ENCODE measurements around the gene PLEKHG3.

The PLEKHG3 gene

GRCh38 chr14:64701660-64702059 is 2.6 kb upstream of the PLEKHG3 start:
- Histone ChIP-seq H3K27me3 (ENCODE audit: control insufficient read depth in 1 of 2, insufficient read depth in 2 of 2, low read length in 2 of 2) (no peaks in the 10 kb centered on the region), H3K4me1 (ENCODE audit: insufficient read depth, low read length) (peaks cover 26% of the 10 kb centered on the region), H3K36me3 (ENCODE audit: insufficient read depth, low read length) (no peaks in the 10 kb centered on the region), H3K9me3 (ENCODE audit: low read length) (no peaks in the 10 kb centered on the region), H3K4me3 (ENCODE audit: low read depth in 1 of 2, low read length in 2 of 2) (no peak overlapping the region), H3K27ac (ENCODE audit: low read depth, low read length) (no peak overlapping the region), H3K9ac (ENCODE audit: low read length) (no peak overlapping the region)

- Histone ChIP-seq H3K4me1 (ENCODE audit: insufficient read depth, low read length) (peaks cover 35% of the 10 kb centered on the region), H3K27me3 (ENCODE audit: control insufficient read depth in 1 of 2, insufficient read depth in 2 of 2, low read length in 2 of 2) (no peaks in the 10 kb centered on the region), H3K4me3 (ENCODE audit: low read depth in 1 of 2, low read length in 2 of 2) (peak overlapping the region in 1 of 2 donors; percentile 81), H3K9ac (ENCODE audit: low read length) (no peak overlapping the region), H3K27ac (ENCODE audit: low read depth, low read length) (peak overlapping the region; percentile 90), H3K36me3 (ENCODE audit: insufficient read depth, low read length) (no peaks in the 10 kb centered on the region), H3K9me3 (ENCODE audit: low read length) (no peaks in the 10 kb centered on the region)
These were observed 1.5 kb upstream of the PLEKHG3 start for GRCh38 chr14:64702493-64703394.

- Histone ChIP-seq H3K4me3 (ENCODE audit: low read depth in 1 of 2, low read length in 2 of 2) (peak overlapping the region; percentile 70 to 81), H3K9me3 (ENCODE audit: low read length) (no peaks in the 10 kb centered on the region), H3K9ac (ENCODE audit: low read length) (peak overlapping the region; percentile 65), H3K36me3 (ENCODE audit: insufficient read depth, low read length) (no peaks in the 10 kb centered on the region), H3K27ac (ENCODE audit: low read depth, low read length) (peak overlapping the region; percentile 90), H3K27me3 (ENCODE audit: control insufficient read depth in 1 of 2, insufficient read depth in 2 of 2, low read length in 2 of 2) (no peaks in the 10 kb centered on the region), H3K4me1 (ENCODE audit: insufficient read depth, low read length) (peaks cover 41% of the 10 kb centered on the region)
These were observed 655 bp upstream of the PLEKHG3 start for GRCh38 chr14:64703395-64704142.

GRCh38 chr14:64704743-64705380 is 638 bp downstream of the PLEKHG3 start:
- Histone ChIP-seq H3K27ac (ENCODE audit: low read depth, low read length) (peak overlapping the region; percentile 90), H3K27me3 (ENCODE audit: control insufficient read depth in 1 of 2, insufficient read depth in 2 of 2, low read length in 2 of 2) (no peaks in the 10 kb centered on the region), H3K4me1 (ENCODE audit: insufficient read depth, low read length) (peaks cover 52% of the 10 kb centered on the region), H3K9ac (ENCODE audit: low read length) (peak overlapping the region; percentile 80), H3K4me3 (ENCODE audit: low read depth in 1 of 2, low read length in 2 of 2) (peak overlapping the region; percentile 70 to 81), H3K9me3 (ENCODE audit: low read length) (no peaks in the 10 kb centered on the region), H3K36me3 (ENCODE audit: insufficient read depth, low read length) (no peaks in the 10 kb centered on the region)

- H3K4me3 ChIP-seq (ENCODE audit: low read depth in 1 of 2, low read length in 2 of 2), result peak overlapping the region; percentile 70 to 81
- no peaks in the 10 kb centered on the region for H3K9me3 ChIP-seq (ENCODE audit: low read length)
- peaks cover 57% of the 10 kb centered on the region for H3K4me1 ChIP-seq (ENCODE audit: insufficient read depth, low read length)
These were observed 1.3 kb downstream of the PLEKHG3 start for GRCh38 chr14:64705381-64706118.

GRCh38 chr14:64706119-64706592 is 1.9 kb downstream of the PLEKHG3 start:
- no peaks in the 10 kb centered on the region for H3K27me3 ChIP-seq (ENCODE audit: control insufficient read depth in 1 of 2, insufficient read depth in 2 of 2, low read length in 2 of 2)
- peak overlapping the region; percentile 70 to 81 for H3K4me3 ChIP-seq (ENCODE audit: low read depth in 1 of 2, low read length in 2 of 2)
- H3K9me3 ChIP-seq (ENCODE audit: low read length), result no peaks in the 10 kb centered on the region
- H3K9ac ChIP-seq (ENCODE audit: low read length), result peak overlapping the region; percentile 80
- H3K27ac ChIP-seq (ENCODE audit: low read depth, low read length), result peak overlapping the region; percentile 90
- peaks cover 63% of the 10 kb centered on the region for H3K4me1 ChIP-seq (ENCODE audit: insufficient read depth, low read length)
- H3K36me3 ChIP-seq (ENCODE audit: insufficient read depth, low read length), result no peaks in the 10 kb centered on the region

More at GRCh38 chr14:64705381-64706118, 1.3 kb downstream of the PLEKHG3 start:
- Histone ChIP-seq H3K27ac (ENCODE audit: low read depth, low read length) (peak overlapping the region; percentile 90), H3K36me3 (ENCODE audit: insufficient read depth, low read length) (no peaks in the 10 kb centered on the region), H3K27me3 (ENCODE audit: control insufficient read depth in 1 of 2, insufficient read depth in 2 of 2, low read length in 2 of 2) (no peaks in the 10 kb centered on the region), H3K9ac (ENCODE audit: low read length) (peak overlapping the region; percentile 80)

DNA sequence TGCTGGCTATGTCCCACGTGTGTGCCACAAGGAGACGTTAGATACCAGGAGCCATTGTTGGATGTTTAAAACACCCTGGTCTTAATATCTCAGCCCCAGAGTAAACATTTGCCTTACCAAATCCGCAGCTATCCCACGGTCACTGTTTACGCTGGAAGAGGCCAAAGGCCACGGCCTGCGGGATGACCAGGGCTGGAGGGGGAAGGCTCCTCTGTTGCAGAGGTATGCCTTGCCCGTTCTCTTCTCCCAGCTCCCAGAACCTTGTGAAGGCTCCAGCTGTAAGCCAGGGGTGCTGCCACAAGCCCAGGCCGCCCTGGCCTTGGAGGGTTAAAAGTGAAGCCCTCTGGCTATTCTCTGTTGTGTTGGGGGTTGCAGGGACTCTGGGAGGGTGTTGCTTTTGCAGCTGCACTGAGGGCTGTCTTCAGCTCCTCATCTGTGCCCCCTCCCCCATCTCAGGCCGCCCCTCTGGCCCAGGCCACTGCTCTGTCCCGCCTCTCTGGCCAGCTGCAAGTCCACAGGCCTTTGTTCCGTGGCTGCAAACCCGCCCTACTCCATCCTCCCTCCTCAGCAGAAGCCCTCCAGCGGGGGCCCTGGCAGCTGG is 2.5 kb downstream of the PLEKHG3 start:
- Histone ChIP-seq H3K27ac (ENCODE audit: low read depth, low read length) (peak overlapping the region; percentile 90), H3K27me3 (ENCODE audit: control insufficient read depth in 1 of 2, insufficient read depth in 2 of 2, low read length in 2 of 2) (no peaks in the 10 kb centered on the region), H3K4me3 (ENCODE audit: low read depth in 1 of 2, low read length in 2 of 2) (peak overlapping the region; percentile 70 to 81), H3K9ac (ENCODE audit: low read length) (peak overlapping the region; percentile 80), H3K36me3 (ENCODE audit: insufficient read depth, low read length) (no peaks in the 10 kb centered on the region), H3K4me1 (ENCODE audit: insufficient read depth, low read length) (peaks cover 64% of the 10 kb centered on the region), H3K9me3 (ENCODE audit: low read length) (no peaks in the 10 kb centered on the region)

GRCh38 chr14:64707661-64708060 is 3.4 kb downstream of the PLEKHG3 start:
- Histone ChIP-seq H3K4me1 (ENCODE audit: insufficient read depth, low read length) (peaks cover 64% of the 10 kb centered on the region), H3K4me3 (ENCODE audit: low read depth in 1 of 2, low read length in 2 of 2) (peak overlapping the region in 1 of 2 donors; percentile 36), H3K9ac (ENCODE audit: low read length) (peak overlapping the region; percentile 29), H3K9me3 (ENCODE audit: low read length) (no peaks in the 10 kb centered on the region), H3K27me3 (ENCODE audit: control insufficient read depth in 1 of 2, insufficient read depth in 2 of 2, low read length in 2 of 2) (no peaks in the 10 kb centered on the region), H3K27ac (ENCODE audit: low read depth, low read length) (peak overlapping the region; percentile 90), H3K36me3 (ENCODE audit: insufficient read depth, low read length) (no peaks in the 10 kb centered on the region)

DNA sequence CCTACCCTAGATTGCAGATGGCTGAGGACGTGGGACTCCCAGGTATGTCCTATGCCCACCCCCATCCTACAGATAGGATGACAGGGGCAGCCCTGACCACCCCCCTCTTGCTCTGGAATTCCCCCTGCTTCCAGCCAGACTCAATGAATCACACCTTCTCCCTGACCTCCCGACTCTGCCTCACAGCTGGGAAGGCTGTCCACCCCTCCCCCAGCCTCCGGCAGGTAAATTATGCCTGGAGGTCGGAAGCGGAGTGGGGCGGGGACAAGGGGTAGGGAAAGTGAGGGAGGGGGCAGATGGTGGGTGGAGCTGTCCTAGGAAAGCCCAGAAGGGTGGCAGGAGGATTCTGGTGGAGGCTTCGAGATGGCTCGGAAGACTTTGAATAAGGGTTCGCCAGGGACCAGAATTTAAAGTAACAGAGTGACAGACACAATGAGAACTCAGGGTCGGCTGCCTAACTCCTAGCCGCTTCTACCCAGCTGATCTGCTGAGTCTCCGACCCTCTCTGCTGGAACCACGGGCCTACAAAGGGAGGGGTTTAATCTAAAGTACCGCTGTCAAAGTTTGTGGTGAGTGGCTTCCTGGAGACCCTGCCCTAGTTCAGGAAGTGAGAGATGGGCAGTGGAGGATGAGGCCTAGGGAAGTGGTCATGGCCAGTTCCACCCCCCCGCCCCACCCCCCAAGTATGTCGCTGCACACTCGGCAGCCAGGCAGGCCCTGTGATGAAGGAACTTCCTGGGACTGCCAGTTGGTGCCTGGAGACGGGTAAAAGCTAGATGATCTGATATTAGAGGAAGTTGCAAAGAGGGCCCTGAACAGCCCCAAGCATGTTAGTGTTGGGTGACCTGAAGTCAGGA is 4.2 kb downstream of the PLEKHG3 start:
- H3K9ac ChIP-seq (ENCODE audit: low read length), result peak overlapping the region; percentile 29
- peak overlapping the region; percentile 82 for H3K27ac ChIP-seq (ENCODE audit: low read depth, low read length)
- H3K9me3 ChIP-seq (ENCODE audit: low read length), result no peaks in the 10 kb centered on the region
- H3K4me1 ChIP-seq (ENCODE audit: insufficient read depth, low read length), result peaks cover 58% of the 10 kb centered on the region
- H3K36me3 ChIP-seq (ENCODE audit: insufficient read depth, low read length), result no peaks in the 10 kb centered on the region
- H3K4me3 ChIP-seq (ENCODE audit: low read depth in 1 of 2, low read length in 2 of 2), result peak overlapping the region in 1 of 2 donors; percentile 36
- H3K27me3 ChIP-seq (ENCODE audit: control insufficient read depth in 1 of 2, insufficient read depth in 2 of 2, low read length in 2 of 2), result no peaks in the 10 kb centered on the region

GRCh38 chr14:64709126-64709525 is 4.9 kb downstream of the PLEKHG3 start:
- Histone ChIP-seq H3K4me3 (ENCODE audit: low read depth in 1 of 2, low read length in 2 of 2) (peak overlapping the region in 1 of 2 donors; percentile 36), H3K36me3 (ENCODE audit: insufficient read depth, low read length) (no peaks in the 10 kb centered on the region), H3K4me1 (ENCODE audit: insufficient read depth, low read length) (peaks cover 52% of the 10 kb centered on the region), H3K27me3 (ENCODE audit: control insufficient read depth in 1 of 2, insufficient read depth in 2 of 2, low read length in 2 of 2) (no peaks in the 10 kb centered on the region), H3K27ac (ENCODE audit: low read depth, low read length) (peak overlapping the region; percentile 82), H3K9me3 (ENCODE audit: low read length) (no peaks in the 10 kb centered on the region), H3K9ac (ENCODE audit: low read length) (peak overlapping the region; percentile 20)

Data from muscle layer of colon (tissue), 2 donors.